ENCODE data around the gene AKNA.

- no peak for TF ChIP-seq CTCF (IDR thresholded peaks at IDR 0.05)
- TF ChIP-seq POLR2AphosphoS5 (IDR thresholded peaks at IDR 0.05; ENCODE audit: low read depth, low read length): no peak
- TF ChIP-seq SIN3A (IDR thresholded peaks at IDR 0.05; ENCODE audit: borderline replicate concordance, insufficient read depth, low read depth, low read length): no peak
These were observed 11.0 kb downstream of the AKNA start for GRCh38 chr9:114376586-114377445.
